Spleen (tissue), 11 donors: ENCODE measurements around the gene SEL1L3. TPM values are rescaled to one million over a fixed set of nuclear protein-coding genes. Genes with fewer than 3 reads are reported as not detected.

Source experiments
- DNase-seq: peaks from one replicate; pipeline ENCODE4 v3.0.0-alpha.2; 2020
- H3K27ac ChIP-seq, 8 donors: fragments of 200-600 bp; sonication (generic) in 7 of 8; 1 replicate in 4 of 8; 2 replicates in 4 of 8; pipeline versions ENCODE4 v1.5.0 to v1.8.0; 2016 to 2021; ENCODE audit warnings: inconsistent platforms in 4 of 8, mild to moderate bottlenecking in 4 of 8, moderate library complexity in 1 of 8
- H3K27me3 ChIP-seq, 7 donors: fragments of 200-600 bp; sonication (generic) in 6 of 7; replicated peaks in 1 of 7; 1 replicate in 4 of 7; 2 replicates in 3 of 7; pipeline versions ENCODE4 v1.5.0 to v1.8.0; 2016 to 2021; ENCODE audit warnings: inconsistent platforms in 3 of 7, mild to moderate bottlenecking in 1 of 7
- H3K36me3 ChIP-seq, 6 donors: fragments of 200-600 bp; sonication (generic) in 5 of 6; 1 replicate in 4 of 6; 2 replicates in 2 of 6; pipeline versions ENCODE4 v1.5.0 to v1.8.0; 2016 to 2021; ENCODE audit warnings: inconsistent platforms in 2 of 6
- H3K4me1 ChIP-seq, 6 donors: fragments of 200-600 bp; sonication (generic) in 5 of 6; 1 replicate in 3 of 6; 2 replicates in 3 of 6; pipeline versions ENCODE4 v1.5.0 to v1.8.0; 2016 to 2021; ENCODE audit warnings: inconsistent platforms in 3 of 6
- H3K4me3 ChIP-seq, 8 donors: fragments of 200-600 bp; sonication (generic) in 7 of 8; 1 replicate in 4 of 8; 2 replicates in 4 of 8; pipeline versions ENCODE4 v1.5.0 to v1.8.0; 2016 to 2021; ENCODE audit warnings: inconsistent platforms in 4 of 8, mild to moderate bottlenecking in 4 of 8, moderate library complexity in 2 of 8
- H3K9me3 ChIP-seq, 8 donors: fragments of 200-600 bp; sonication (generic) in 7 of 8; 1 replicate in 4 of 8; 2 replicates in 4 of 8; pipeline versions ENCODE4 v1.5.0 to v1.8.0; 2016 to 2021; ENCODE audit warnings: inconsistent platforms in 4 of 8
- CTCF ChIP-seq, 11 experiments: fragments of 200-600 bp in 7 of 11; fragments of 450-650 bp in 4 of 11; sonication (generic) in 4 of 11; IDR thresholded peaks in 8 of 11; conservative IDR thresholded peaks in 3 of 11; 1 replicate in 7 of 11; 2 replicates in 4 of 11; pipeline versions ENCODE4 v1.4.0 to v1.8.0; 2016 to 2021; ENCODE audit warnings: antibody characterized with exemption in 11 of 11, inconsistent platforms in 4 of 11, mild to moderate bottlenecking in 1 of 11
- POLR2A ChIP-seq, 3 donors: fragments of 450-650 bp; IDR thresholded peaks; one replicate each; pipeline ENCODE4 v1.5.1; 2017; ENCODE audit warnings: antibody characterized with exemption in 3 of 3, mild to moderate bottlenecking in 1 of 3
- POLR2AphosphoS5 ChIP-seq, 3 donors: sonication (generic); formaldehyde crosslinking; IDR thresholded peaks; one replicate each; pipeline ENCODE4 v1.5.1; 2017; ENCODE audit warnings: antibody characterized with exemption in 3 of 3
- WGBS, 5 donors: extraction: QIAGEN DNeasy Blood & Tissue Kit in 3 of 5; methylation state at CpG; one replicate each; pipeline versions ENCODE4 v1.1.5 to v1.1.7; 2013 to 2018; 5-methylcytosine and 5-hydroxymethylcytosine counted together
- intact Hi-C: fragments of 100-400 bp; cut with DNase I; formaldehyde crosslinking; loops from one replicate; pipeline ENCODE4 v1.15.0; 2023; ENCODE audit warnings: low total_unique reads
- polyA plus RNA-seq, 3 donors: library from polyadenylated mRNA; stranded (reverse); fragments of 200-250 nt; gene quantifications; one replicate each; pipeline ENCODE4 v1.2.1, GENCODE V29; 2013
- total RNA-seq, 7 donors: library from RNA; depleted of rRNA in 3 of 7; stranded (reverse); fragments of >200 nt in 3 of 7; fragmentation: NEBNext Ultra II Directional in 4 of 7; extraction: Animal tissue kit (Norgen Biotek cat#: 25700) in 4 of 7; gene quantifications; one replicate each; pipeline versions ENCODE4 v1.1.0 to v1.2.1, GENCODE V29; 2016 to 2021
- donor health status: healthy with polysubstance abuse.
- donor health status: DM: no; HTN: no; CAD: no; lungs with moderate emphysema.
- donor health status: DM: no; HTN: no; CAD: no.
- donor health status: Bipolar disorder and iron deficiency.
- donor health status: healthy.
- donor health status: DM: no; HTN: no; CAD: no.
- donor health status: DM: yes; HTN: yes; CAD: no.

SEL1L3 gene
- total and polyA plus RNA-seq, 10 donors, result 59.0 to 319 (median 127) TPM

DNA sequence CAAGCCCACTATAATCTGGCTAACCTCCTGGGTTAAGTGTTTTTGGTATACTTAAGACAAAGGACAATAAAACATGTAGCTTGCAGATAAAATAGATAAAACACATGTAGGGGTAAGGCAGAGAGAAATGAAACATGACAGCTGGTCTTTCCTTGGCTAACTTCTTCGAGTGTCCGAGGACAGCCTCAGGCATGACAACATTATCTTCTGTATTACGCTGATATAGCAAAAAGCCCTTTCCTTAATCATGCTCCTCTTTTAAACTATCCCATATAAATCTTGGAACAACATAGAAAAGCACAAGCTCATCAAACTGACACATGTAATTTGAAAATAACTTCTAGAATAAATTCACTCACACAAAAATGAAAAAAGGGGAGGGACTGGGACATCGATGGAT, 91.1 kb downstream of the SEL1L3 start:
- no peak for TF ChIP-seq CTCF (IDR thresholded peaks at IDR 0.05 in 8 of 11, conservative IDR thresholded peaks at IDR 0.05 in 3 of 11)
- TF ChIP-seq POLR2AphosphoS5 (IDR thresholded peaks at IDR 0.05), result no peak
- no peak for TF ChIP-seq POLR2A (IDR thresholded peaks at IDR 0.05)
- WGBS, 5 donors, result 60 to 85% (median 78%) methylated on average over 4 of the region's 4 CpGs
- Histone ChIP-seq H3K4me1 (no peaks in the 10 kb centered on the region), H3K4me3 (no peak overlapping the region), H3K9me3 (no peaks in the 10 kb centered on the region), H3K27me3 (no peaks in the 10 kb centered on the region), H3K36me3 (peaks cover 0 to 99% (median 53%) of the 10 kb centered on the region in 6 donors), H3K27ac (no peak overlapping the region)
- intact Hi-C loops, result no loop called here
- DNase-seq, result no peak

DNA sequence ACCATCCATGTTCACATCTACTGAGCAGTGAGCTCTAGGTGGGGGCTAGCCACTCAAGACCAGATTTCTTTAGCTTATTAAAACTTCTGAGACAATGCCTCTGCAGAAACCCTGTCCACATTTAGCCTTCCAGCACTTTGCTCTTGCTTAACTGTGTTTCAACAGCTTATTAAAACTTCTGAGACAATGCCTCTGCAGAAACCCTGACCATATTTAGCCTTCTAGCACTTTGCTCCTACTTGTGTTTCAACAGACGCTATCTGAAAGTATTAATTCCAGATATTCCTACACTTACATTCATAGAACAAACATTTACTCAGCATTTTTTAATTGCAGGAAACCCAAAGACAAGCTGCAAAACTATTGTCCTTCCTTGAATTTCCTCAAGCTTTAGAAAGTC, 91.9 kb downstream of the SEL1L3 start:
- 53 to 71% (median 65%) methylated on average over 1 of the region's 1 CpG for WGBS, 5 donors
- intact Hi-C loops, result no loop called here

GRCh38 chr4:25769251-25769650, 93.5 kb downstream of the SEL1L3 start:
- no peaks in the 10 kb centered on the region for H3K27me3 ChIP-seq
- H3K4me3 ChIP-seq, result no peak overlapping the region
- H3K36me3 ChIP-seq, result peaks cover 0 to 99% (median 55%) of the 10 kb centered on the region in 6 donors
- no peak overlapping the region for H3K27ac ChIP-seq
- intact Hi-C loops, result loop anchor here (5.0 kb wide), 1 partner anchor 327 kb away; no protein-coding TSS in a partner anchor
- H3K9me3 ChIP-seq, result no peaks in the 10 kb centered on the region
- 67 to 87% (median 78%) methylated on average over 4 of the region's 4 CpGs for WGBS, 5 donors
- DNase-seq, result no peak
- H3K4me1 ChIP-seq, result no peaks in the 10 kb centered on the region
- TF ChIP-seq POLR2AphosphoS5 (IDR thresholded peaks at IDR 0.05), result no peak

More for the DNA sequence above, 91.9 kb downstream of the SEL1L3 start:
- H3K36me3 ChIP-seq, result peaks cover 0 to 99% (median 54%) of the 10 kb centered on the region in 6 donors
- no peaks in the 10 kb centered on the region for H3K9me3 ChIP-seq
- no peaks in the 10 kb centered on the region for H3K4me1 ChIP-seq
- no peak for TF ChIP-seq POLR2A (IDR thresholded peaks at IDR 0.05)
- TF ChIP-seq CTCF (IDR thresholded peaks at IDR 0.05 in 8 of 11, conservative IDR thresholded peaks at IDR 0.05 in 3 of 11), result no peak
- no peak for TF ChIP-seq POLR2AphosphoS5 (IDR thresholded peaks at IDR 0.05)
- no peaks in the 10 kb centered on the region for H3K27me3 ChIP-seq
- H3K4me3 ChIP-seq, result no peak overlapping the region
- no peak overlapping the region for H3K27ac ChIP-seq
- no peak for DNase-seq

GRCh38 chr4:25767877-25768725, 94.7 kb downstream of the SEL1L3 start:
- no peak overlapping the region for H3K27ac ChIP-seq
- intact Hi-C loops, result loop anchor here (5.0 kb wide), 1 partner anchor 326 kb away; no protein-coding TSS in a partner anchor
- no peak for DNase-seq
- WGBS, 5 donors, result 63 to 71% (median 65%) methylated on average over 8 of the region's 8 CpGs
- H3K27me3 ChIP-seq, result no peaks in the 10 kb centered on the region
- no peak overlapping the region for H3K4me3 ChIP-seq
- no peaks in the 10 kb centered on the region for H3K9me3 ChIP-seq
- H3K36me3 ChIP-seq, result peaks cover 0 to 99% (median 63%) of the 10 kb centered on the region in 6 donors
- H3K4me1 ChIP-seq, result no peaks in the 10 kb centered on the region
- TF ChIP-seq CTCF (IDR thresholded peaks at IDR 0.05 in 8 of 11, conservative IDR thresholded peaks at IDR 0.05 in 3 of 11) (peak in 10 of 11 experiments; percentile 16 to 70 (median 58)), POLR2AphosphoS5 (IDR thresholded peaks at IDR 0.05) (no peak)
